AML-193 (cell line): ENCODE data around the gene HSPH1.
"Not testable (repeated sequence)": the region's sequence is repeated elsewhere in the genome, so short reads cannot be mapped to it uniquely, and the experiment has no call there.

ENCODE experiments used
- DNase-seq, 2 experiments: peaks; one replicate each; lab custom pipeline; 2025; lab: John Stamatoyannopoulos, UW

The HSPH1 gene

GRCh38 chr13:31177813-31178495 lies 16.2 kb upstream of the HSPH1 start:
- DNase-seq: not testable (repeated sequence)

- no peak for DNase-seq
Observed at GRCh38 chr13:31175847-31176532, 14.3 kb upstream of the HSPH1 start.

DNA sequence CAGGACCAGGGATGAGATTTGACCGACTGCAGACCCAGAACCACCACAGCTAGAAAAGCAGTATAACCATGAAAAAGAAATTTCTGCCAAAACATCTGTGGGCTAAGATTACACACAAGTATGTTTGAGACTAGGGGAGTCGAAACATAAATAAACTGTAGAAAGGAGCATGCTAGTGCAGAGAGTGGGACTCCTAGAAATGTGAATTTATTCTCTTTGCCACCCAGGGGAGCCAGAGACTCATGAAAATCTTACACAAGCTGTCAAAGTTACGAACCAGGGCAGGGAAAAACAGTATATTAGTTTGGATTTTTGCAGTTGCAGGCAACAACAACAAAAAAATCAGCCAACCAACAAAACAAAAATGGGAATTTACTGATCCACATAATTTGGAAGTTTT lies 12.3 kb upstream of the HSPH1 start:
- DNase-seq: no peak

DNA sequence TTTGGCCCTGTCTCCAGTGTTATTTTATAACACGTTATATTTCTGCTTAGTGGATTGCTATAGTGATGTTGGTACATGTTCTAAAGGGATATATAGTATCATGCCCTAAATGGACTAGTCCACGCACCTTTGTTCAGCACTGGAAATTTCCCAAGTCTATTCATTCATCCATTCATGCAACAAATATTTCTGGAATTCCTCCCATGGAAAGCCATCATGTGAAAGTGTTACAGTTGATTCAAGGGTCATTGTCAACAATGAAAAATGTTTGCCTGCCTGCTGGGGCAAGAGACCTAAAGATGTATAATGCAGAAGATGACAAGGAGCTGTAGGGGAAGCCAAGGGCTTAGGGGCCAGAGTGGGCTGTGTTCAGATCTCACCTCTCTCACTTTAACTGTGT lies 10.8 kb upstream of the HSPH1 start:
- DNase-seq: no peak

DNA sequence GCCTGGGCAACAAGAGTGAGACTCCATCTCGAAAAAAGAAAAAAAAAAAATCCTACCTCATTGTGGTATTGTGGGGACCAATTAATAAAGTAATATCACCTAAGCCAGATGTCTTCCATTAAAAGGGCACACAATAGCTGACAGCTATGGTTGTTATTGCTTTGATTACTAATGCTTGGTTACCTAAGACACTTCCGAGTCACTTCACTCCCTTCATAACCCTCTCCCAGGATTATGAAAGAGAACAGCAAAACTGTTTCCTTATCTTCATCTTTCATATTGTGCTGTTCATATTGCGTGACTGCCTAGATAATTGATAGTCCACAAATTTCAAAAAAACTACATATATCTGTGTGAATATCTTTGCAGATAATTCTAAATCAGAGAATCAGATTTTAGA lies 10.3 kb upstream of the HSPH1 start:
- no peak for DNase-seq

DNA sequence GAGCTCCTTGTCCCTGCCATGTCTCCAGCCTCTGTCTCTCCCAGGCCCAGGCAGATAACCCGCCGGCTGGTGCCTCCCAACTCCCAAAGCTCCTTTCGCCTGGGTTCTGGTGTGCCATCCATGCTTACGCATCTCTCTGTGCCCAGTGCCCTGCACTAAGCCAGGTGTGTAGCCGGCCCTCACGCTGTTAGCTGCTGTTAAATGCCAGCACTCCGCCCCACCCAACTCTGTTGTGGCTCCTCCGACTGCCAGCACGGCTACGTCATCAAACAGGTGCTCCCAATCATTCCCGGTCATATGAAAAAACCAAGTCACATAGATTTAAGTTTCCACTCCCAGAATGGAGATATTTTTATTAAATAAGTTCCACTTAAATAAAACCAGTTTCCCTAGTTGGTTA lies 7.0 kb upstream of the HSPH1 start:
- DNase-seq: no peak

GRCh38 chr13:31168166-31168565 lies 6.5 kb upstream of the HSPH1 start:
- DNase-seq: no peak

- DNase-seq: no peak
Observed at GRCh38 chr13:31167490-31167889, 5.8 kb upstream of the HSPH1 start.

DNA sequence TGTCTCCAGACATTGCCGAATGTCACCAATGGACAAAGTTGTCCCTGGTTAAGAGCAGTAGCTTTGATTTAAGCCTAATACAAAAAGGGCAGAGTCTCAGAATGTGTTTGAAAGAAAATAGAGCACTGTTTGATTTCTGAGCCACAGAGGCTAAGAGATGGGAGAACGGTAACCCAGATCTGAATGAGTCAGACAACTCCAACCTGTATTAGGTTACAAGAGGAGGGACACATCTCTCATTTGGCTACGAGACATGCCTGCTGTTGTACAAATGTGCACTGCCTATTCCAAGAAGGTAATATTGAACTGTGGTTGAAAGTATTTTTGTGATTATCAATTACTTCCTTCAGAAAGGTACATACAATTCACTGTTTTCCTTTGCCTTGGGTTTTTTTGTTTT lies 4.9 kb upstream of the HSPH1 start:
- DNase-seq: no peak

DNA sequence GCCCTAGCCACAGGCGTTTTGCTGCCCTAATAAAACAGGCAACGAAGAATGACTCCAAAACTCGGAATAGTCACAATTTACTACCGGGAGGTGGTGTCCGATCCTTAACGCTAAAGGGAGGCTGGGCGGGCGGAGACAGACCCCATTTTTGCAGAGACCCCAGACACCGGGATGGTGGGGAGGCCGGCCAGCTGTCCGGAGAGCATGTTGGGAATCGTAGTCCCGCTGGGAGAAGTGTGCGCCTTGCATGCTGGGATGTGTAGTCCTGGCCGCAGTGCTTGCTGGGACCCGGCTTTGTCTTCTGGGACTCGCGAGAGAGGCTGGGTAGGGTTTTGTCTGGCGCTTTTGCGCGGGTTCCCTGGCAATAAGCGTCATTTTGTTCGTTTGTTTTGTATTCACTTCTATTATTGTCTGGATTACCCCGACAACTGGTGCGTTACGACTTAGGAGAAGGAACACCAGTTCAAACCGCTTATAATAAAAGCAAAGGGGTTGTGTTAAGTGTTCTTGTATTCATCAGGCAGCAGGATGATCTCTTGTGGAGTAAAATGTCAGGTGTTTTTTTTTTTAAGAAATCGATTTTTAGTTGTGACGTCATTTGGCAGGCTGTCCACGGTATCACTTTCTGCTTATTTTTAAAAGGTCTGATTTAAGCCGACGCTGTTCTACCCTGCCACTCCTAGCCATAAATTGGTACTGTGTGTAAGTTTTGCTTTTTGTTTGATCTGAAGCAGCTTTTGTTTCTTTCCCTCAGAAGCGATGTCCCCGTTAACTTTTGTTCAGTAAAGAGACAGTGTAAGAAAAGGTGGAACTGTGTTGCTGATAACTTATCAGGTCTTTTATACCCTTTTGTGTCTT lies 676 bp upstream of the HSPH1 start:
- DNase-seq: peak; percentile 98 to 99

GRCh38 chr13:31160857-31161556 lies 697 bp downstream of the HSPH1 start:
- peak; percentile 75 to 79 for DNase-seq

DNA sequence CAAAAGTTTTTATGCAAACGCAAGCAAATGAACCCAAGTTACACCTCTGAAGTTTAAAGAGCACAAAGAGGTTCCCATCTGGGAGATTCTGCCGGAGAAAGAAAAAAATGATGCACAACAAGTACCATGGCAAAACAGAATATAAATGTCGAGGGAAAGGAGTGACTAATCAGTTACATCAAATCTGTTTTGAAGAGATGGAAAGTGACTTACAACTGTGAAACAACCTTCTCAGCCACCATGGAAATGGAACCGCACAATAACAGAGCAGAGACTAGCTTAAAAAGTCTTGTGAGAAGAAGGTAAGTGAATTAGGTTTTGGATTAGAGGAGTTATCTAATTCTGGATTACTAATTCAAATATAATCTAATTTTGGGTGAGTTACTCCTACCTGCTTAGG lies 2.4 kb downstream of the HSPH1 start:
- DNase-seq: no peak

DNA sequence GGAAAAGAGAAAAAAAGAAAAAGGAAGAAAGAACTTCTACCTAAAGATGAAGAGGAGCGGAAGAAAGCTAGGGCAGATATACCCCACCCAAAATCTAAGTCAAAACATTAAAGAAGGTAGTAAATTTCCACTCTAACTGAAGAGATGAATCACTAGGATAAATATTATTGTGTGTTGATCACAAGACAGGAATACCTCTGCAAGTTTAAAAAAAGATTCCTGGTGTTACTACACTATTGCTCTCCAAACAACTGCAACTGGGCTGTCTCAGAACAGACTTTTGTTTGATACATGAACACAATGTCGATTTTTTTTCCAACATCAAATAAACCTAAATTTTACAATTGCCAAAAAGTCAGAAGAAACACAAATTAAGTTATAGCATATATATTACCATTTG lies 6.8 kb downstream of the HSPH1 start:
- no peak for DNase-seq

GRCh38 chr13:31151837-31152236 lies 9.9 kb downstream of the HSPH1 start:
- DNase-seq: no peak

GRCh38 chr13:31150315-31150985 lies 11.3 kb downstream of the HSPH1 start:
- no peak for DNase-seq

GRCh38 chr13:31149604-31150003 lies 12.1 kb downstream of the HSPH1 start:
- DNase-seq: no peak

- no peak for DNase-seq
Observed at GRCh38 chr13:31145417-31145816, 16.3 kb downstream of the HSPH1 start.

GRCh38 chr13:31138515-31138914 lies 23.2 kb downstream of the HSPH1 start:
- no peak for DNase-seq

GRCh38 chr13:31136724-31137123 lies 25.0 kb downstream of the HSPH1 start:
- DNase-seq: no peak

DNA sequence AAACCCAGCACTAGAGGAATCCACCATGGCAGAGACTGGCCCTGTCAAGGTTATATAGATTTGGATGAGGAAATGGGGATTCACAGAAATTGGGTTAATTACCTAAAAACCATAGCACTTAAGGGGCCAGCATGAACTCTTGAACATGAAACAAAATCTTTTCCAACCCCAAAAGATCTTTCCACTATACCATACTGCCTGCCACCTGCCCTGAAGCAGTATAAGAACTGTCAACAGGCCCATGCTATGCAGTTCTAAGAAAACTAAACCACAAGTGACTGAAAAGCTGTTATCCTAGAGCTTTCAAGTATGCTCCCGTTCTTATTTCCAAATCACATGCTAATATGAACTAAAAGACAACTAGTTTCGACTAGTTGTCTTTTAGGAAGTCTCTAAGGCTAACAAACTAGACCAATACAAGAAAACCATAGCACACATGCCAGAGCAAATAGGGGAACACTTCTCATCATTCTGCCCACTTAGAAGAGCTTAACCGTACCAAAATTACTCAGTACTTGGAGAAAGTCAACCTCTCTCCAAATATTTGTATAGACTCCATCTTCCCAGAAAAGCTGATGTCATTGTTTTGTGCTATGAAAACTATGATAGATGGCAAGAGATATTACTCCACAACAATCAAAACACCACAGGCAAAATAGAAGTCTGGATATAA lies 27.5 kb downstream of the HSPH1 start:
- no peak for DNase-seq

GRCh38 chr13:31133621-31134020 lies 28.1 kb downstream of the HSPH1 start:
- no peak for DNase-seq
